ENCODE data around the gene CEBPB. TPM values are rescaled to one million over a fixed set of nuclear protein-coding genes. Genes with fewer than 3 reads are reported as not detected.
A peak's percentile ranks its signal among the peaks of the same experiment; 100 is the strongest.

CEBPB gene
- total RNA-seq, 1 donor from 2014 or later, result 33.8 TPM

DNA sequence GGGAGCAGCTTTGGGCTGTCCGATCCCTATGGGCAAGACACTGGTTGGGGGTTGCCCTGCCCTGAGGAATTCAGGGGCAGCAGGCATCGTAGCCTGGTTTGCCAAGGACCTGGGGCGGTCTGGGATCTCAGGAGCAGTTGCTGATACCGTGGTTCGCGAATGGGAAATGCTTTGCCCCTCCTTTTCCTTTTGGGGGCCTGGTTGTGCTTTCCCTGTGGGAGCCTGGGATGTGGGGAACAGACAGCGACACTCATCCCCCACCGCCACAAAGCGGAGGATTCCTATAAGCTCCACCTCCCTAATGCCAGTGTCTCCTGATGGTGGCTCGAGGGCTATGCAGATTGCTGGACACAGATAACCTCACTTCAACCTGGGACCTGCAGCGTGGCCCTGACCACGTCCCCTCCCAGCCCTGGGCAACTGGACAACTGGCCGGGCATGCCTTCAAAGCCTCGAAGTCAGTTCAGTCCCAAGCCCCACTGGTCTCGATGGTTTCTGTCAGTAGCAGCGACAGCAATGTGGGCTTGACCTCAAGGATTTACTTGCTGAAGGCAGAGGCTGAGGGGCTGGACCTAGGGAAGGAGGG, 3.3 kb downstream of the CEBPB start:
- peaks cover 19% of the 10 kb centered on the region for H3K4me1 ChIP-seq (ENCODE audit: insufficient read depth, low read length)
- Mint-ChIP-seq H3K4me3 (ENCODE audit: unreplicated experiment) (peak overlapping the region; percentile 98), H3K36me3 (ENCODE audit: low read depth, unreplicated experiment) (peaks cover 8% of the 10 kb centered on the region), H3K27ac (ENCODE audit: unreplicated experiment) (peak overlapping the region; percentile 100), H3K9me3 (ENCODE audit: unreplicated experiment) (no peaks in the 10 kb centered on the region), H3K27me3 (ENCODE audit: low read depth, unreplicated experiment) (peaks cover 2% of the 10 kb centered on the region), H3K4me1 (ENCODE audit: low read depth, unreplicated experiment) (peaks cover 18% of the 10 kb centered on the region)
- no peaks in the 10 kb centered on the region for H3K9me3 ChIP-seq (ENCODE audit: insufficient read depth, low read depth, low read length)
- peak overlapping the region; percentile 96 for H3K9ac ChIP-seq (ENCODE audit: low read length)
- TF ChIP-seq CTCF (IDR thresholded peaks at IDR 0.05; ENCODE audit: insufficient read depth, low read depth, low read length) (no peak), EZH2 (IDR thresholded peaks at IDR 0.05; ENCODE audit: insufficient read depth, low read length) (no peak)
- DNase-seq (ENCODE audit: low read depth) (no peak), FAIRE-seq (no peak)
- H3K4me2 ChIP-seq (ENCODE audit: low read length), result peak overlapping the region; percentile 96
- H3K27ac ChIP-seq (ENCODE audit: low read depth, low read length), result peak overlapping the region; percentile 98
- peaks cover 33% of the 10 kb centered on the region for H4K20me1 ChIP-seq (ENCODE audit: insufficient read depth, low read length)
- no peaks in the 10 kb centered on the region for H3K36me3 ChIP-seq (ENCODE audit: insufficient read depth, low read length)
- H3K79me2 ChIP-seq (ENCODE audit: insufficient read depth, low read length), result peaks cover 34% of the 10 kb centered on the region
- no peaks in the 10 kb centered on the region for H3K27me3 ChIP-seq (ENCODE audit: insufficient read depth, low read length)
- H3K4me3 ChIP-seq (ENCODE audit: insufficient read depth, low read depth, low read length), result peak overlapping the region; percentile 97
- H2AFZ ChIP-seq (ENCODE audit: low read depth, low read length), result no peak overlapping the region

GRCh38 chr20:50194422-50194830, 3.8 kb downstream of the CEBPB start:
- Histone ChIP-seq H3K79me2 (ENCODE audit: insufficient read depth, low read length) (peaks cover 34% of the 10 kb centered on the region), H3K4me1 (ENCODE audit: insufficient read depth, low read length) (peaks cover 19% of the 10 kb centered on the region), H3K36me3 (ENCODE audit: insufficient read depth, low read length) (no peaks in the 10 kb centered on the region), H3K9me3 (ENCODE audit: insufficient read depth, low read depth, low read length) (no peaks in the 10 kb centered on the region), H2AFZ (ENCODE audit: low read depth, low read length) (no peak overlapping the region), H3K4me3 (ENCODE audit: insufficient read depth, low read depth, low read length) (no peak overlapping the region), H3K4me2 (ENCODE audit: low read length) (peak overlapping the region; percentile 96), H4K20me1 (ENCODE audit: insufficient read depth, low read length) (peaks cover 33% of the 10 kb centered on the region), H3K27ac (ENCODE audit: low read depth, low read length) (peak overlapping the region; percentile 98), H3K27me3 (ENCODE audit: insufficient read depth, low read length) (no peaks in the 10 kb centered on the region), H3K9ac (ENCODE audit: low read length) (peak overlapping the region; percentile 96)
- H3K4me3 Mint-ChIP-seq (ENCODE audit: unreplicated experiment), result peak overlapping the region; percentile 98
- peaks cover 1% of the 10 kb centered on the region for H3K27me3 Mint-ChIP-seq (ENCODE audit: low read depth, unreplicated experiment)
- peaks cover 18% of the 10 kb centered on the region for H3K4me1 Mint-ChIP-seq (ENCODE audit: low read depth, unreplicated experiment)
- DNase-seq (ENCODE audit: low read depth), result no peak
- TF ChIP-seq EZH2 (IDR thresholded peaks at IDR 0.05; ENCODE audit: insufficient read depth, low read length), result no peak
- no peak for TF ChIP-seq CTCF (IDR thresholded peaks at IDR 0.05; ENCODE audit: insufficient read depth, low read depth, low read length)
- no peak for FAIRE-seq
- H3K36me3 Mint-ChIP-seq (ENCODE audit: low read depth, unreplicated experiment), result peaks cover 10% of the 10 kb centered on the region
- peaks cover 1% of the 10 kb centered on the region for H3K9me3 Mint-ChIP-seq (ENCODE audit: unreplicated experiment)
- no peak overlapping the region for H3K27ac Mint-ChIP-seq (ENCODE audit: unreplicated experiment)

- peak overlapping the region; percentile 96 for H3K9ac ChIP-seq (ENCODE audit: low read length)
- H3K36me3 ChIP-seq (ENCODE audit: insufficient read depth, low read length), result no peaks in the 10 kb centered on the region
- peaks cover 3% of the 10 kb centered on the region for H3K9me3 Mint-ChIP-seq (ENCODE audit: unreplicated experiment)
- H3K79me2 ChIP-seq (ENCODE audit: insufficient read depth, low read length), result peaks cover 34% of the 10 kb centered on the region
- H3K27me3 Mint-ChIP-seq (ENCODE audit: low read depth, unreplicated experiment), result no peaks in the 10 kb centered on the region
- H3K4me2 ChIP-seq (ENCODE audit: low read length), result peak overlapping the region; percentile 96
- H4K20me1 ChIP-seq (ENCODE audit: insufficient read depth, low read length), result peaks cover 33% of the 10 kb centered on the region
- H3K27me3 ChIP-seq (ENCODE audit: insufficient read depth, low read length), result no peaks in the 10 kb centered on the region
- TF ChIP-seq CTCF (IDR thresholded peaks at IDR 0.05; ENCODE audit: insufficient read depth, low read depth, low read length) (no peak), EZH2 (IDR thresholded peaks at IDR 0.05; ENCODE audit: insufficient read depth, low read length) (no peak)
- H3K27ac ChIP-seq (ENCODE audit: low read depth, low read length), result no peak overlapping the region
- no peak overlapping the region for H3K27ac Mint-ChIP-seq (ENCODE audit: unreplicated experiment)
- H3K36me3 Mint-ChIP-seq (ENCODE audit: low read depth, unreplicated experiment), result peaks cover 11% of the 10 kb centered on the region
- peaks cover 3% of the 10 kb centered on the region for H3K9me3 ChIP-seq (ENCODE audit: insufficient read depth, low read depth, low read length)
- DNase-seq (ENCODE audit: low read depth) (no peak), FAIRE-seq (no peak)
- peaks cover 18% of the 10 kb centered on the region for H3K4me1 Mint-ChIP-seq (ENCODE audit: low read depth, unreplicated experiment)
- H3K4me1 ChIP-seq (ENCODE audit: insufficient read depth, low read length), result peaks cover 19% of the 10 kb centered on the region
- no peak overlapping the region for H3K4me3 ChIP-seq (ENCODE audit: insufficient read depth, low read depth, low read length)
- H2AFZ ChIP-seq (ENCODE audit: low read depth, low read length), result no peak overlapping the region
- peak overlapping the region; percentile 98 for H3K4me3 Mint-ChIP-seq (ENCODE audit: unreplicated experiment)
These were observed 4.3 kb downstream of the CEBPB start for GRCh38 chr20:50194831-50195523.

Measured in astrocyte (in vitro differentiated cells and primary cell).